H9 (cell line): ENCODE measurements around the gene FAM151A. TPM values are rescaled to one million over a fixed set of nuclear protein-coding genes. Genes with fewer than 3 reads are reported as not detected.

Experiments used
- DNase-seq: peaks from one replicate; pipeline ENCODE4 v3.0.0-alpha.2; 2017
- H2AFZ ChIP-seq: one replicate; pipeline ENCODE4 v1.6.1; 2013; ENCODE audit warnings: mild to moderate bottlenecking, low read length, control low read depth, moderate library complexity
- H2AK5ac ChIP-seq: 2 replicates; pipeline ENCODE4 v1.6.1; 2013; ENCODE audit warnings: low read length, control low read depth, mixed read lengths; ENCODE audit not compliant: insufficient read length
- H2BK120ac ChIP-seq: one replicate; pipeline ENCODE4 v1.6.1; 2013; ENCODE audit warnings: low read depth, mild to moderate bottlenecking, low read length, control low read depth, inconsistent platforms; ENCODE audit not compliant: poor library complexity, severe bottlenecking
- H2BK12ac ChIP-seq: 2 replicates; pipeline ENCODE4 v1.6.1; 2013; ENCODE audit warnings: low read length, control low read depth, mixed read lengths, low read depth; ENCODE audit not compliant: insufficient read length
- H2BK15ac ChIP-seq: 2 replicates; pipeline ENCODE4 v1.6.1; 2013; ENCODE audit warnings: low read depth, low read length, control low read depth
- H2BK20ac ChIP-seq: one replicate; pipeline ENCODE4 v1.6.1; 2013; ENCODE audit warnings: low read depth, mild to moderate bottlenecking, low read length, control low read depth, inconsistent platforms; ENCODE audit not compliant: poor library complexity, severe bottlenecking
- H2BK5ac ChIP-seq: 2 replicates; pipeline ENCODE4 v1.6.1; 2013; ENCODE audit warnings: low read length, control low read depth, mixed read lengths; ENCODE audit not compliant: insufficient read length
- H3K14ac ChIP-seq: 2 replicates; pipeline ENCODE4 v1.6.1; 2013; ENCODE audit warnings: low read length, control low read depth; ENCODE audit not compliant: insufficient read depth
- H3K18ac ChIP-seq: 2 replicates; pipeline ENCODE4 v1.6.1; 2013; ENCODE audit warnings: low read depth, mild to moderate bottlenecking, mixed read lengths, low read length, control low read depth; ENCODE audit not compliant: insufficient read length
- H3K23ac ChIP-seq: 2 replicates; pipeline ENCODE4 v1.6.1; 2013; ENCODE audit warnings: low read length, control low read depth, mixed read lengths, low read depth; ENCODE audit not compliant: insufficient read length
- H3K23me2 ChIP-seq: 2 replicates; pipeline ENCODE4 v1.6.1; 2013; ENCODE audit warnings: low read depth, mild to moderate bottlenecking, mixed read lengths, low read length, control low read depth; ENCODE audit not compliant: insufficient read length, poor library complexity, severe bottlenecking
- H3K27ac ChIP-seq: 2 replicates; pipeline ENCODE4 v1.5.1; 2013; ENCODE audit warnings: low read length, control low read depth, mixed read lengths, low read depth; ENCODE audit not compliant: insufficient read length
- H3K27me3 ChIP-seq: 2 replicates; pipeline ENCODE4 v1.6.1; 2013; ENCODE audit warnings: low read length, control low read depth, inconsistent platforms; ENCODE audit not compliant: insufficient read depth
- H3K4ac ChIP-seq: 2 replicates; pipeline ENCODE4 v1.6.1; 2013; ENCODE audit warnings: low read depth, mild to moderate bottlenecking, control low read depth, inconsistent platforms, low read length, moderate library complexity
- H3K4me1 ChIP-seq: 2 replicates; pipeline ENCODE4 v1.6.1; 2013; ENCODE audit warnings: low read length, control low read depth, inconsistent platforms; ENCODE audit not compliant: insufficient read depth
- H3K4me2 ChIP-seq: 2 replicates; pipeline ENCODE4 v1.6.1; 2013; ENCODE audit warnings: low read length, control low read depth, mixed read lengths; ENCODE audit not compliant: insufficient read length, insufficient read depth
- H3K56ac ChIP-seq: 2 replicates; pipeline ENCODE4 v1.6.1; 2013; ENCODE audit warnings: low read depth, mild to moderate bottlenecking, mixed read lengths, low read length, control low read depth; ENCODE audit not compliant: insufficient read length
- H3K79me1 ChIP-seq: 2 replicates; pipeline ENCODE4 v1.6.1; 2013; ENCODE audit warnings: low read depth, mild to moderate bottlenecking, moderate library complexity, low read length, control low read depth, inconsistent platforms; ENCODE audit not compliant: insufficient read depth, poor library complexity, severe bottlenecking
- H3K79me2 ChIP-seq: 2 replicates; pipeline ENCODE4 v1.6.1; 2013; ENCODE audit warnings: low read length, control low read depth, inconsistent platforms; ENCODE audit not compliant: insufficient read depth
- H3K9ac ChIP-seq: 2 replicates; pipeline ENCODE4 v1.6.1; 2013; ENCODE audit warnings: low read length, control low read depth, mixed read lengths; ENCODE audit not compliant: insufficient read length; ENCODE audit errors: extremely low read depth
- H3K9me3 ChIP-seq: one replicate; pipeline ENCODE4 v1.6.1; 2013; ENCODE audit warnings: low read depth, low read length, inconsistent platforms; ENCODE audit not compliant: control insufficient read depth
- H3T11ph ChIP-seq: one replicate; pipeline ENCODE4 v1.6.1; 2013; ENCODE audit warnings: mild to moderate bottlenecking, low read length, control low read depth, inconsistent platforms
- H4K20me1 ChIP-seq: one replicate; pipeline ENCODE4 v1.6.1; 2013; ENCODE audit not compliant: control insufficient read depth, insufficient read length, insufficient read depth
- H4K5ac ChIP-seq: 2 replicates; pipeline ENCODE4 v1.6.1; 2013; ENCODE audit warnings: low read depth, mild to moderate bottlenecking, mixed read lengths, low read length, control low read depth; ENCODE audit not compliant: insufficient read length
- H4K8ac ChIP-seq: replicated peaks from 2 replicates; pipeline ENCODE4 v1.6.1; 2013; ENCODE audit warnings: low read length, control low read depth, mixed read lengths, low read depth; ENCODE audit not compliant: insufficient read length
- H4K91ac ChIP-seq: 2 replicates; pipeline ENCODE4 v1.6.1; 2013; ENCODE audit warnings: low read depth, mild to moderate bottlenecking, moderate library complexity, mixed read lengths, low read length, control low read depth; ENCODE audit not compliant: insufficient read length
- H3K27ac Mint-ChIP-seq, 3 experiments: 2 replicates in 2 of 3; 3 replicates in 1 of 3; pipeline ENCODE4 v1.8.0; 2020 to 2021; ENCODE audit warnings: mixed read lengths in 3 of 3, mild to moderate bottlenecking in 1 of 3, moderate library complexity in 1 of 3
- H3K27me3 Mint-ChIP-seq: 2 replicates; pipeline ENCODE4 v1.8.0; 2021; ENCODE audit warnings: low read depth, mild to moderate bottlenecking, moderate library complexity, mixed read lengths
- H3K36me3 Mint-ChIP-seq, 3 experiments: 2 replicates in 2 of 3; 3 replicates in 1 of 3; pipeline ENCODE4 v1.8.0; 2020 to 2021; ENCODE audit warnings: low read depth in 3 of 3, mixed read lengths in 3 of 3; ENCODE audit not compliant: insufficient read depth in 1 of 3
- H3K4me1 Mint-ChIP-seq, 2 experiments: 2 replicates each; pipeline ENCODE4 v1.8.0; 2020; ENCODE audit warnings: mixed read lengths in 2 of 2
- H3K4me3 Mint-ChIP-seq, 2 experiments: 2 replicates in 1 of 2; 3 replicates in 1 of 2; pipeline ENCODE4 v1.8.0; 2020 to 2021; ENCODE audit warnings: mild to moderate bottlenecking in 2 of 2, mixed read lengths in 2 of 2, moderate library complexity in 1 of 2
- H3K9me3 Mint-ChIP-seq, 2 experiments: 2 replicates in 1 of 2; 3 replicates in 1 of 2; pipeline ENCODE4 v1.8.0; 2020; ENCODE audit warnings: mild to moderate bottlenecking in 2 of 2, mixed read lengths in 2 of 2, moderate library complexity in 1 of 2
- CTCF ChIP-seq: fragments of 200-600 bp; sonication (generic); conservative IDR thresholded peaks from 3 replicates; pipeline ENCODE4 v1.8.0; 2021; ENCODE audit warnings: antibody characterized with exemption, mild to moderate bottlenecking
- WGBS: extraction: QIAGEN DNeasy Blood & Tissue Kit; methylation state at CpG from one replicate; pipeline ENCODE4 v1.1.7; 2013; ENCODE audit warnings: missing lambda C conversion rate, low lambda C conversion rate, mixed read lengths; ENCODE audit not compliant: insufficient read length; ENCODE audit errors: extremely low coverage; 5-methylcytosine and 5-hydroxymethylcytosine counted together
- total RNA-seq: library from RNA; stranded (reverse); gene quantifications from 2 replicates; pipeline ENCODE4 v1.2.1, GENCODE V29; 2021

FAM151A gene
- total RNA-seq, 1 experiment from 2014 or later, result not detected

GRCh38 chr1:54566438-54567141 lies 56.7 kb downstream of the FAM151A start:
- Mint-ChIP-seq H3K4me1 (peaks cover 26 to 45% of the 10 kb centered on the region in 2 experiments), H3K9me3 (peaks cover 2 to 3% of the 10 kb centered on the region in 2 experiments; a peak in 3 of 5 replicates), H3K27ac (peak overlapping the region in 1 of 3 experiments; percentile 80; a peak in 2 of 7 replicates), H3K4me3 (no peak overlapping the region), H3K36me3 (peaks cover 0 to 2% (median 0%) of the 10 kb centered on the region in 3 experiments; a peak in 1 of 7 replicates), H3K27me3 (no peaks in the 10 kb centered on the region; the same call in 1 of the 2 replicates)
- Histone ChIP-seq H2BK5ac (no peak overlapping the region), H3K4ac (no peak overlapping the region), H3K79me2 (no peaks in the 10 kb centered on the region), H3K14ac (no peak overlapping the region), H2BK120ac (no peak overlapping the region), H4K91ac (no peak overlapping the region), H2AFZ (no peak overlapping the region), H3K27me3 (no peaks in the 10 kb centered on the region), H3K18ac (no peak overlapping the region), H3T11ph (no peak overlapping the region), H3K9me3 (no peaks in the 10 kb centered on the region), H3K4me1 (peaks cover 8% of the 10 kb centered on the region; the same call in 1 of the 2 replicates), H2BK15ac (no peak overlapping the region), H3K9ac (no peak overlapping the region), H3K23me2 (no peaks in the 10 kb centered on the region), H4K20me1 (no peaks in the 10 kb centered on the region), H2BK12ac (no peak overlapping the region), H3K27ac (no peak overlapping the region), H2AK5ac (no peak overlapping the region), H4K5ac (no peak overlapping the region), H3K56ac (no peak overlapping the region), H3K79me1 (no peaks in the 10 kb centered on the region), H4K8ac (no peak overlapping the region), H3K4me2 (no peak overlapping the region), H2BK20ac (no peak overlapping the region), H3K23ac (no peak overlapping the region)
- no peak for DNase-seq
- WGBS, result no CpG with 5 or more reads among the region's 5 CpGs
- no peak for TF ChIP-seq CTCF
